Hematopoietic multipotent progenitor cell (in vitro differentiated cells): Measurements from ENCODE around the gene NDUFA3. TPM values are rescaled to one million over a fixed set of nuclear protein-coding genes. Genes with fewer than 3 reads are reported as not detected.
"Not testable (repeated sequence)": the region's sequence is repeated elsewhere in the genome, so short reads cannot be mapped to it uniquely, and the experiment has no call there.

Experiments
- DNase-seq, 3 donors: peaks; one replicate each; pipeline ENCODE4 v3.0.0-alpha.2; 2011 to 2015; ENCODE audit warnings: low read depth in 2 of 3, low spot score in 2 of 3
- total RNA-seq: library from RNA; depleted of rRNA; stranded (reverse); fragments of >200 nt; gene quantifications from one replicate; pipeline ENCODE4 v1.2.3, GENCODE V29; 2012

NDUFA3 gene
- 18.9 TPM for total RNA-seq

GRCh38 chr19:54102421-54103169 lies at the start of gene NDUFA3:
Gene NDUFA3 (plus strand): TSS chr19:54102855. CDS start chr19:54102879, 24 bp downstream.
- DNase-seq: peak; percentile 98 to 100 (median 99)

- peak in 1 of 3 donors; percentile 20 for DNase-seq
Measured at GRCh38 chr19:54062643-54063042, 40.0 kb upstream of the NDUFA3 start.

- DNase-seq: peak in 2 of 3 donors; percentile 18 to 27
Measured at GRCh38 chr19:54063350-54064116, 39.1 kb upstream of the NDUFA3 start, which contains the start of gene VSTM1. Gene VSTM1 (minus strand): TSS chr19:54063897. CDS start chr19:54063777, 120 bp downstream.

DNA sequence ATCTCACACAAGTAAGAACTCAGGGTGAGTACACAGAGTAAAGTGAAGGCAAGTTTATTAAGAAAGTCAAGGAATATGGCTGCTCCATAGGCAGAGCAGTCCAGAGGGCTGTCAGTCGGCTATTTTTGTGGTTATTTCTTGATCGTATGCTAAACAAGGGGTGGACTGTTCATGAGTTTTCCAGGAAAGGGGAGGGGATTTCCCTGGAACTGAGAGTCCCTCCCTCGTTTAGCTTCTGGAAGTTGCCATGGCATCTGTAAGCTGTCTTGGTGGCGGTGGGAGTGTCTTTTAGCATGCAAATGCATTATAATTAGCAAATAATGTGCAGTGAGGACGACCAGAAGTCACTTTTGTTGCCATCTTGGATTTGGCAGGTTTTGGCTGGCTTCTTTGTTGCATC lies 33.2 kb upstream of the NDUFA3 start:
- no peak for DNase-seq

GRCh38 chr19:54073829-54074228 lies 28.8 kb upstream of the NDUFA3 start:
- no peak for DNase-seq

GRCh38 chr19:54074851-54075250 lies 27.8 kb upstream of the NDUFA3 start:
- DNase-seq: no peak

GRCh38 chr19:54077334-54077733 lies 25.3 kb upstream of the NDUFA3 start:
- peak in 1 of 3 donors; percentile 59 for DNase-seq

GRCh38 chr19:54081032-54081431 lies 21.6 kb upstream of the NDUFA3 start, which contains the start of gene TARM1:
Gene TARM1 (minus strand): TSS chr19:54081365. CDS start chr19:54081340, 25 bp downstream.
- DNase-seq: no peak

DNA sequence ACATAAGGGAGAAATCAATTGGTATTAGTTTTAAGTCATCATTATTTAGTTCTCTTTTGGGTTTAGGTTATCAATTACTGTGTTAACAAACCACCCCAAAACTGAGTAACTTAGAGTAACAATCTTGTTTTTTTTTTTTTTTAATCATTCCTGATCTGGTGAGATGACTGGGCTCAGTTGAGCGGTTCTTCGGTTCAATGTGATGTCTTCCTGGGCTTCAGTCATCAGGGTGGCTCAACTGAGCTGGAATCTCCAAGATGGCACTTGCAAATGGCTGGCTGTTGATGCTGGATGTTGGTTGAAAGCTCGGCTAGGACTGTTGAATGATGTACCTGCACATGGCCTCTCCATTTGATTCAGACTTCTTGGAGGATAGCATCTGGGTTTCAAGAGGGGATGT lies 18.2 kb upstream of the NDUFA3 start:
- no peak for DNase-seq

- peak in 2 of 3 donors; percentile 41 to 62 for DNase-seq
Measured at GRCh38 chr19:54094426-54095000, 8.1 kb upstream of the NDUFA3 start.

DNA sequence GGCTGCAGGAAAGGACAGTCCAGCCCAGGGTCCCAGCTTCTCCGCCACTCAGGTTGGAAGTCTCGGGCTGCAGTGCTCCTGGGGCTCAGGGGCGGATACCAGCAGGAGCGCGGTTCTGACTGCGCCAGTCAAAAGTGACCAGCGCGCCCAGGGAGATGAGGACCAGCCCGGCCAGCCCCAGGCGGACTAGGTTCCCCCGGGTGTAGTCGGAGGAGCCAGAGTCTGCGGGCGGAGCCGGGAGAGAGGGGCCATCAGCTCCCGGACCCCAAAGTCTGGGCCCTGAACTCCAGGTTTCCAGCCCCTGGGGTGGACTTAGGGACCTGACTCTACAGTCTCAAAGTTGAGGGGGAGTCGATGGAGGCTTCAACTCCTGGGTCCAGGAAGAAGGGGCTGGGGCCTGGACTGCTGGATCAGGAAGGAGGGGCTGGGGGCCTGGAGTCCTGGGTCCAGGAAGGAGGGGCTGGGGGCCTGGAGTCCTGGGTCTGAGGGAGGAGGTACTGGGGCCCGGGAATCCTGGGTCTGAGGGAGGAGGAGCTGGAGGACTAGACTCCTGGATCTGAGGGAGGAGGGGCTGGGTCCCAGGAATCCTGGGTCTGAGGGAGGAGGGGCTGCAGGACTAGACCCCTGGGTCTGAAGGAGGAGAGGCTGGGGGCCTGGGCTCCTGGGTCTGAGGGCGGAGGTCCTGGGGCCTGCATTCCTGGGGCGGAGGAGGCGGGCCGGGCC lies 7.4 kb upstream of the NDUFA3 start:
- no peak for DNase-seq

DNA sequence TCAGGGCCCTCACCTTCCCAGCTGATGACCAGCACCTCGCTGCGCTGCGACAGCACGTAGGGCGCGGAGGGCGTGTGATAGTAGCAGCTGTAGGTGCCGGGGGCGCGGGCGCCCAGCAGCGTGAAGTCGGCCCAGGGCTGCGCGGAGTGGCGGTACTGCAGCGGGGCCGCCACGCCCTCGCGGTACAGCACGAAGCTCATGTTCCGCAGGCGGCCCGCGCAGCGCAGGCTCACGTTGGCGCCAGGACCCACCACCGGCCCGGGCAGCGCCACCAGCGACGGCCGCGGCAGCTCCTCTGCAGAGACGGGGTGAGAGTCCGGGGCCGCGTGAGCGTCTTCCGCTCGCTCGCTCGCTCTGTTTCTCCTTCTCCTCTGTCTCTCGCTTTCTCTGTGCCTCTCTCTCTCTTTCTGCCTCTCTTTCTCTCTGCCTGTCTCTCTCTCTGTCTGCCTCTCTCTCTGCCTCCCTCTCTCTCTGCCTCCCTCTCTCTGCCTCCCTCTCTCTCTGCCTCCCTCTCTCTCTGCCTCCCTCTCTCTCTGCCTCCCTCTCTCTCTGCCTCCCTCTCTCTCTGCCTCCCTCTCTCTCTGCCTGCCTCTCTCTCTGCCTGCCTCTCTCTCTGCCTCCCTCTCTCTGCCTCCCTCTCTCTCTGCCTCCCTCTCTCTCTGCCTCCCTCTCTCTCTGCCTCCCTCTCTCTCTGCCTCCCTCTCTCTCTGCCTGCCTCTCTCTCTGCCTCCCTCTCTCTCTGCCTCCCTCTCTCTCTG lies 6.6 kb upstream of the NDUFA3 start:
- DNase-seq: peak in 2 of 3 donors; percentile 35 to 57

GRCh38 chr19:54096617-54097106 lies 6.0 kb upstream of the NDUFA3 start:
- DNase-seq: no peak

DNA sequence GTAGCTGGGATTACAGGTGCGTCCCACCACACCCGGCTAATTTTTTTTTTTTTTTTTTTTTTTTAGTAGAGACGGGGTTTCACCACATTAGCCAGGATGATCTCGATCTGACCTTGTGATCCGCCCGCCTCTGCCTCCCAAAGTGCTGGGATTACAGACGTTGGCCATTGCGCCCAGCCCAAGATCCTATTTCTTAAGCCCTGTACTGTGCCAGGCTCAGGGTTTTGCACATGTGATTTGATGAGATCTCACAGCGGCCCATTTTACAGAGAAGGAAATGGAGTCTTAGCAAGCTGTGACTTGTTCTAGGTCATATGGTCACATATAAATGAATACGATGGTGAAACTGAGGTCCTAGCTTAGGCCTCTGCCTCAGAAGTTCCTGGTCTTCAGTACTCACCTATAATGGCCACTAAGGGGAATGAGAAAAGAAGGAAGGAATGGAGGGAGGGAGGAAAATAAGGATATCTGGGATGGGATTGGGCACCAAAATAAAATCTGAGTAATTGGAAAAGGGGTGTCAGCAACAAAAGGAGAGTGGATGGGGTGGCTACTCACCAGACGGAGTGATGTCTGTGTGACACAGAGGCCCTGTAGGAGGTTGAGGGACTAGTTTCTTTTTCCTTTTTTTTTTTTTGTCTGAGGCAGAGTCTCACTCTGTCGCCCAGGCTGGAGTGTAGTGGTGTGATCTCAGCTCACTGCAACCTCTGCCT lies 3.3 kb upstream of the NDUFA3 start:
- DNase-seq: no peak

- not testable (repeated sequence) for DNase-seq
Measured at GRCh38 chr19:54099903-54100255, 2.8 kb upstream of the NDUFA3 start.

DNA sequence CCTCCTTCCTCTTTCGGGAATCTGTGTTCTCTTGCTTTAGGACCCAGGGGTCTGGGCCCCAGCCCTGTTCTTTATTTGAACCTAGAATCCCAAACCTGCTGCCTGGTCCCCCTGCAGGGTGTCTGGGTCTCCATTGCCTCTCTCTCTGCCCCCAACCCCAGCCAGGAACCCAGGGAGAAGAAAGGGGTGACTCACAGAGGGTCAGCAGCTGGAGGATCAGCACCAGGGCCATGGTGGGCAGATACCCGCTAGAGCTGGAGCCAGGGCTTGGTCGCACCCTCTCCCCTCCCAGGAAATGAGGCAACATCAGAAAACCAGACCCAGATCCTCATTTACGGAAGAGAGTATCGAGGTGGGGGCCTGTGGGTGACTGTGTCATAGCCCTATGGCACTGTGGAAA lies 2.1 kb upstream of the NDUFA3 start, which contains the start of gene OSCAR:
Gene OSCAR (minus strand): TSS at position 243 of the 400 bp plus-strand sequence. CDS start 11 bp downstream, at position 232.
- DNase-seq: peak in 2 of 3 donors; percentile 37 to 43

DNA sequence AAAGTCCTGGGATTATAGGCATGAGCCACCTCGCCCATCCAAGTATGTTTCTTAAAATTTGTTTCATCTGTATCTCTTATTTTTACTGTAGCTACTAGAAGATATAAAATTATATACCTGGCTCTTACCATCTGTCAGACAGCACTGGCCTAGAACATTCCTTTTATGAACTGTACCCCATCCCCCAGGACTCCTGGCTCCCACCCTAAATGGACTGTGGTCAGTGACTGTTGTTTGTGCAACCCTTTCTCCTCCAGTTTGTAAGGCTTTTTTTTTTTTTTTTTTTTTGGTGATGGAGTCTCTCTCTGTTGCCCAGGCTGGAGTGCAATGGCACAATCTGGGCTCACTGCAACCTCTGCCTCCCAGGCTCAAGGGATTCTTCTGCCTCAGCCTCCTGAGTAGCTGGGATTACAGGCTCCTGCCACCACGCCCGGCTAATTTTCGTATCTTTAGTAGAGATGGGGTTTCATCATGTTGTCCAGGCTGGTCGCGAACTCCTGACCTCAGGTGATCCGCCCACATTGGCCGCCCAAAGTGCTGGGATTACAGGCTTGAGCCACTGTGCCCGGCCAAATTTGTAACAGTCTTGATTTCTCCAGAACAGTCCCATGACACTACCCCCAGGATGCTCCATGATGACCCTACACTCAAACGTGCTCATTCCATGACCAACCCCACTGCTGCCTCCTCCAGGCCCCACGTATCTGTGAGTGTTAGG lies 2.5 kb downstream of the NDUFA3 start:
- DNase-seq: no peak

DNA sequence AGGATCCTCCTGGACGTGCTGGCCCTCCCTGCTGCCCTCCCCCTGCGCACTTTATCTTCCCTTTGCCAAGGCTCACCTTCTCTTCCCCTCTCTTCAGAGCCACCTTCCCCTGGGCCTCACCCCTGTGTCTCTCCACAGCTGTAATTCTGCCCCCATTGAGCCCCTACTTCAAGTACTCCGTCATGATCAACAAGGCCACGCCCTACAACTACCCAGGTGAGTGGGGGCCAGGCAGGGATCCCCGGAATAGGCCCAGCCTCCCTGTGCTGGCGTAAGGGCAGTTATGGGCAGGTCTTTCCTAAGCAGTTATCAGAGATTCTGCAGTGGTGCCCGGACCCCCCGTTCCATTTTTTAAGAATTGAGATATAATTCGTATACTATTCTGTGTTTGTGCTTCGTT lies 3.1 kb downstream of the NDUFA3 start:
- DNase-seq: no peak
